GM12878 (cell line): ENCODE data around the gene ARHGEF7. TPM values are rescaled to one million over a fixed set of nuclear protein-coding genes. Genes with fewer than 3 reads are reported as not detected.

Source experiments
- ATAC-seq: fragments of 200-7000 bp; cut with Tn5 transposase; 3 replicates; pipeline ENCODE4 v1.9.1; 2020; ENCODE audit warnings: mild to moderate bottlenecking, moderate library complexity
- BruUV-seq: library from RNA; stranded (reverse); fragments of 400-500 nt; replicated peaks from 2 replicates; lab custom pipeline; 2021; lab: Mats Ljungman, UMichigan
- CTCF ChIA-PET: fragments of 300-600 bp; sonication (Branson Sonifier 250); formaldehyde crosslinking; extraction: SDS; loops from one replicate; lab custom pipeline; 2021; ENCODE audit warnings: inconsistent platforms; lab: Yijun Ruan, JAX
- POLR2A ChIA-PET: fragments of 350-600 bp; formaldehyde crosslinking; extraction: SDS; loops from one replicate; lab custom pipeline; 2021; ENCODE audit warnings: inconsistent platforms; lab: Charles Lee
- RAD21 ChIA-PET: fragments of 300-600 bp; sonication (Branson Sonifier 250); formaldehyde crosslinking; loops from one replicate; lab custom pipeline; 2023; ENCODE audit warnings: antibody characterized with exemption; ENCODE audit not compliant: unreplicated experiment; lab: Charles Lee
- SMC1A ChIA-PET: fragments of 300-600 bp; sonication (Branson Sonifier 250); formaldehyde crosslinking; loops from one replicate; lab custom pipeline; 2023; ENCODE audit not compliant: unreplicated experiment, uncharacterized antibody; lab: Charles Lee
- DNase-seq: peaks from one replicate; pipeline ENCODE4 v3.0.0-alpha.2; 2011; ENCODE audit warnings: low read depth, low spot score
- FAIRE-seq: peaks from 3 replicates; lab custom pipeline; 2011; peaks lifted over from hg19 to GRCh38; lab: Jason Lieb, UNC
- H2AFZ ChIP-seq: 2 replicates; pipeline ENCODE4 v1.6.0; 2011; ENCODE audit warnings: low read depth, low read length, control low read depth; ENCODE audit not compliant: control insufficient read depth
- H3K27ac ChIP-seq: 2 replicates; pipeline ENCODE4 v1.5.1; 2011; ENCODE audit warnings: control low read depth; ENCODE audit not compliant: control insufficient read depth, insufficient read depth
- H3K27me3 ChIP-seq, 2 experiments: replicated peaks in 1 of 2; 2 replicates each; pipeline versions ENCODE4 v1.6.0 to v1.6.1; 2011; ENCODE audit warnings: low read length in 1 of 2; ENCODE audit not compliant: control insufficient read depth in 2 of 2, insufficient read depth in 2 of 2
- H3K36me3 ChIP-seq, 2 experiments: 2 replicates each; pipeline ENCODE4 v1.5.1; 2011; ENCODE audit warnings: low read length in 1 of 2; ENCODE audit not compliant: control insufficient read depth in 2 of 2, insufficient read depth in 2 of 2
- H3K4me1 ChIP-seq: 2 replicates; pipeline ENCODE4 v1.6.1; 2011; ENCODE audit warnings: mild to moderate bottlenecking, low read length, moderate library complexity, mixed read lengths; ENCODE audit not compliant: control insufficient read depth, insufficient read depth
- H3K4me2 ChIP-seq: 2 replicates; pipeline ENCODE4 v1.6.0; 2011; ENCODE audit warnings: control low read depth; ENCODE audit not compliant: control insufficient read depth, insufficient read depth
- H3K4me3 ChIP-seq: fragments of 200-600 bp; sonication (generic); 2 replicates; pipeline ENCODE4 v1.5.1; 2016
- H3K79me2 ChIP-seq: 2 replicates; pipeline ENCODE4 v1.6.0; 2011; ENCODE audit warnings: low read length; ENCODE audit not compliant: control insufficient read depth, insufficient read depth
- H3K9ac ChIP-seq: 2 replicates; pipeline ENCODE4 v1.8.0; 2011; ENCODE audit warnings: low read length, control low read depth, mixed read lengths; ENCODE audit not compliant: control insufficient read depth, insufficient read depth
- H3K9me3 ChIP-seq: replicated peaks from 3 replicates; pipeline ENCODE4 v1.5.1; 2011; ENCODE audit warnings: mild to moderate bottlenecking, low read length; ENCODE audit not compliant: control insufficient read depth, insufficient read depth
- H4K20me1 ChIP-seq: 2 replicates; pipeline ENCODE4 v1.6.0; 2011; ENCODE audit not compliant: control insufficient read depth, insufficient read depth
- BACH1 ChIP-seq: fragments of 450-650 bp; IDR thresholded peaks from 2 replicates; pipeline ENCODE4 v1.6.1; 2017; ENCODE audit warnings: mild to moderate bottlenecking, borderline replicate concordance
- BRCA1 ChIP-seq: IDR thresholded peaks from 2 replicates; pipeline ENCODE4 v1.6.1; 2011; ENCODE audit warnings: low read depth, low read length, improper control_type of control experiment
- CHD2 ChIP-seq: IDR thresholded peaks from 2 replicates; pipeline ENCODE4 v1.6.1; 2011; ENCODE audit warnings: low read depth, low read length, improper control_type of control experiment, borderline replicate concordance
- ELK1 ChIP-seq: IDR thresholded peaks from 2 replicates; pipeline ENCODE4 v1.6.1; 2012; ENCODE audit warnings: low read depth, low read length, improper control_type of control experiment
- FOS ChIP-seq: IDR thresholded peaks from 3 replicates; pipeline ENCODE4 v1.6.1; 2011; ENCODE audit warnings: borderline replicate concordance; ENCODE audit not compliant: insufficient read length; ENCODE audit errors: extremely low read depth
- GATAD2B ChIP-seq: fragments of 450-650 bp; conservative IDR thresholded peaks from 2 replicates; pipeline ENCODE4 v1.6.1; 2017; ENCODE audit warnings: low read depth, mild to moderate bottlenecking, moderate library complexity
- IRF3 ChIP-seq: fragments of 450-650 bp; IDR thresholded peaks from 2 replicates; pipeline ENCODE4 v1.6.1; 2014; ENCODE audit warnings: mild to moderate bottlenecking
- LARP7 ChIP-seq: fragments of 450-650 bp; IDR thresholded peaks from 2 replicates; pipeline ENCODE4 v1.6.1; 2017; ENCODE audit warnings: mild to moderate bottlenecking
- MEF2B ChIP-seq: fragments of 450-650 bp; IDR thresholded peaks from 2 replicates; pipeline ENCODE4 v1.6.1; 2018; ENCODE audit warnings: mild to moderate bottlenecking, moderate library complexity; ENCODE audit not compliant: partially characterized antibody, poor library complexity, severe bottlenecking
- MXI1 ChIP-seq: fragments of 150-350 bp; IDR thresholded peaks from 2 replicates; pipeline ENCODE4 v1.6.1; 2011; ENCODE audit warnings: low read depth, mild to moderate bottlenecking, inconsistent platforms, low read length, improper control_type of control experiment
- SMC3 ChIP-seq: IDR thresholded peaks from 2 replicates; pipeline ENCODE4 v1.6.1; 2011; ENCODE audit warnings: low read length, improper control_type of control experiment, borderline replicate concordance
- STAT3 ChIP-seq: IDR thresholded peaks from 2 replicates; pipeline ENCODE4 v1.6.1; 2011; ENCODE audit warnings: low read depth, low read length, improper control_type of control experiment
- ZBTB33 ChIP-seq: fragments of 450-650 bp; IDR thresholded peaks from 2 replicates; pipeline ENCODE4 v1.6.1; 2017; ENCODE audit warnings: mild to moderate bottlenecking
- WGBS: methylation state at CpG from one replicate; pipeline ENCODE4 v1.1.6; 2016; ENCODE audit warnings: low lambda C conversion rate; ENCODE audit not compliant: insufficient replicate concordance, insufficient coverage; ENCODE audit errors: missing lambda C conversion rate; 5-methylcytosine and 5-hydroxymethylcytosine counted together
- in situ Hi-C: fragments of 300-500 bp; cut with MboI; formaldehyde crosslinking; loops from 9 replicates; pipeline ENCODE4 v1.14.3; 2018; ENCODE audit warnings: mixed read lengths
- intact Hi-C: fragments of 100-400 bp; cut with micrococcal nuclease; formaldehyde crosslinking; loops from one replicate; pipeline ENCODE4 v1.14.2; 2022; ENCODE audit not compliant: unreplicated experiment
- polyA plus RNA-seq, 11 experiments: library from polyadenylated mRNA; depleted of rRNA in 4 of 11; unstranded in 6 of 11; stranded (reverse) in 5 of 11; fragments of >200 nt; fragmentation: Nextera tagmentation in 4 of 11; fragmentation: Illumina TruSeq in 1 of 11; extraction: Ambion mirVana in 4 of 11; extraction: Trizol in 1 of 11; gene quantifications; 1 replicate in 1 of 11; 2 replicates in 10 of 11; pipeline versions ENCODE4 v1.2.1 to v1.2.3, GENCODE V29; 2011 to 2016; ENCODE audit warnings: inconsistent platforms in 2 of 11, missing spikeins in 2 of 11, low read depth in 1 of 11
- total RNA-seq, 4 experiments: library from RNA; depleted of rRNA in 3 of 4; stranded (reverse); fragments of >200 nt in 3 of 4; fragmentation: Illumina TruSeq in 1 of 4; extraction: Trizol in 1 of 4; gene quantifications; 2 replicates each; pipeline versions ENCODE4 v1.2.1 to v1.2.3, GENCODE V29; 2013 to 2021

Gene ARHGEF7
- total and polyA plus RNA-seq, 10 of the 15 experiments (the other 5 are each of a cell fraction or from before 2014, with no cell fraction given), result 4.7 to 65.5 (median 36.6) TPM

GRCh38 chr13:111280681-111281585 lies 165.8 kb downstream of the ARHGEF7 start:
- Histone ChIP-seq H3K9me3 (no peaks in the 10 kb centered on the region), H3K9ac (no peak overlapping the region), H3K27ac (no peak overlapping the region), H2AFZ (no peak overlapping the region), H3K27me3 (no peaks in the 10 kb centered on the region), H3K79me2 (no peaks in the 10 kb centered on the region), H3K4me3 (no peak overlapping the region), H3K4me2 (no peak overlapping the region), H4K20me1 (no peaks in the 10 kb centered on the region), H3K36me3 (peaks cover 23 to 40% of the 10 kb centered on the region in 2 experiments), H3K4me1 (no peaks in the 10 kb centered on the region)
- ChIA-PET SMC1A (interaction anchor here (0.7 to 1.4 kb wide), 2 partner anchors 17 to 213 kb away, joined by 3 to 4 read pairs; no protein-coding TSS in a partner anchor), CTCF (interaction anchor here (1.3 kb wide), 1 partner anchor 213 kb away, joined by 4 read pairs; no protein-coding TSS in a partner anchor), POLR2A (no interaction called here), RAD21 (interaction anchor here (1.3 kb wide), 1 partner anchor 213 kb away, joined by 4 read pairs; no protein-coding TSS in a partner anchor)
- FAIRE-seq (no peak), ATAC-seq (no peak), DNase-seq (no peak)
- no peak for TF ChIP-seq STAT3
- TF ChIP-seq SMC3, result no peak
- TF ChIP-seq BACH1, result no peak
- no peak for TF ChIP-seq ZBTB33
- TF ChIP-seq IRF3, result no peak
- TF ChIP-seq BRCA1, result no peak
- TF ChIP-seq LARP7, result no peak
- TF ChIP-seq FOS, result no peak
- no peak for TF ChIP-seq MEF2B
- no peak for TF ChIP-seq GATAD2B
- TF ChIP-seq ELK1, result no peak
- no peak for TF ChIP-seq MXI1
- no peak for TF ChIP-seq CHD2
- intact Hi-C loops (no loop called here), in situ Hi-C loops (no loop called here)
- no TSS peak for BruUV-seq
- WGBS, result 95% methylated on average over 12 of the region's 12 CpGs
